Endothelial cell (in vitro differentiated cells): ENCODE measurements around the gene RAPGEF1. TPM values are rescaled to one million over a fixed set of nuclear protein-coding genes. Genes with fewer than 3 reads are reported as not detected.

Experiments
- DNase-seq: peaks from one replicate; pipeline ENCODE4 v3.0.0; 2021; ENCODE audit warnings: low spot score
- H3K27ac Mint-ChIP-seq: one replicate; pipeline ENCODE4 v1.8.0; 2021; ENCODE audit warnings: mixed read lengths, inconsistent platforms; ENCODE audit not compliant: unreplicated experiment
- H3K27me3 Mint-ChIP-seq: one replicate; pipeline ENCODE4 v1.8.0; 2021; ENCODE audit warnings: mild to moderate bottlenecking, moderate library complexity, mixed read lengths, inconsistent platforms; ENCODE audit not compliant: unreplicated experiment
- H3K36me3 Mint-ChIP-seq: one replicate; pipeline ENCODE4 v1.8.0; 2021; ENCODE audit warnings: mild to moderate bottlenecking, low read depth, mixed read lengths, inconsistent platforms; ENCODE audit not compliant: unreplicated experiment
- H3K4me1 Mint-ChIP-seq: one replicate; pipeline ENCODE4 v1.8.0; 2021; ENCODE audit warnings: mild to moderate bottlenecking, mixed read lengths, inconsistent platforms; ENCODE audit not compliant: unreplicated experiment
- H3K4me3 Mint-ChIP-seq: one replicate; pipeline ENCODE4 v1.8.0; 2021; ENCODE audit warnings: mild to moderate bottlenecking, mixed read lengths, inconsistent platforms; ENCODE audit not compliant: unreplicated experiment
- H3K9me3 Mint-ChIP-seq: one replicate; pipeline ENCODE4 v1.8.0; 2021; ENCODE audit warnings: mixed read lengths, inconsistent platforms; ENCODE audit not compliant: unreplicated experiment
- CTCF ChIP-seq: fragments of 200-600 bp; sonication (generic); IDR thresholded peaks from one replicate; pipeline ENCODE4 v1.5.0; 2021; ENCODE audit warnings: antibody characterized with exemption; ENCODE audit not compliant: unreplicated experiment
- total RNA-seq: library from RNA; stranded (reverse); fragmentation: NEBNext Ultra II Directional; extraction: Animal tissue kit (Norgen Biotek cat#: 25700); gene quantifications from one replicate; pipeline ENCODE4 v1.2.1, GENCODE V29; 2021; ENCODE audit not compliant: unreplicated experiment

RAPGEF1 gene
- total RNA-seq, 1 donor from 2014 or later, result 226 TPM

- H3K27ac Mint-ChIP-seq, result peak overlapping the region; percentile 53
- H3K4me3 Mint-ChIP-seq, result peak overlapping the region; percentile 33
- peaks cover 64% of the 10 kb centered on the region for H3K4me1 Mint-ChIP-seq
These were observed 19.5 kb downstream of the RAPGEF1 start for GRCh38 chr9:131720330-131720729.

GRCh38 chr9:131719262-131719908 is 20.5 kb downstream of the RAPGEF1 start:
- no peak for DNase-seq
- Mint-ChIP-seq H3K27me3 (peaks cover 12% of the 10 kb centered on the region), H3K36me3 (peaks cover 38% of the 10 kb centered on the region), H3K9me3 (no peaks in the 10 kb centered on the region), H3K4me1 (peaks cover 64% of the 10 kb centered on the region), H3K27ac (no peak overlapping the region), H3K4me3 (no peak overlapping the region)
- TF ChIP-seq CTCF, result no peak

More at GRCh38 chr9:131720330-131720729, 19.5 kb downstream of the RAPGEF1 start:
- H3K27me3 Mint-ChIP-seq, result peaks cover 12% of the 10 kb centered on the region
- no peak for TF ChIP-seq CTCF
- H3K36me3 Mint-ChIP-seq, result peaks cover 32% of the 10 kb centered on the region
- no peaks in the 10 kb centered on the region for H3K9me3 Mint-ChIP-seq
- DNase-seq, result no peak

GRCh38 chr9:131717719-131718460 is 22.0 kb downstream of the RAPGEF1 start:
- DNase-seq, result no peak
- peaks cover 72% of the 10 kb centered on the region for H3K4me1 Mint-ChIP-seq
- no peak overlapping the region for H3K4me3 Mint-ChIP-seq
- TF ChIP-seq CTCF, result no peak
- no peaks in the 10 kb centered on the region for H3K9me3 Mint-ChIP-seq
- H3K27me3 Mint-ChIP-seq, result peaks cover 9% of the 10 kb centered on the region
- H3K27ac Mint-ChIP-seq, result peak overlapping the region; percentile 62
- peaks cover 38% of the 10 kb centered on the region for H3K36me3 Mint-ChIP-seq

- H3K27ac Mint-ChIP-seq, result peak overlapping the region; percentile 99
- H3K9me3 Mint-ChIP-seq, result no peaks in the 10 kb centered on the region
- peak overlapping the region; percentile 69 for H3K4me3 Mint-ChIP-seq
- peaks cover 85% of the 10 kb centered on the region for H3K4me1 Mint-ChIP-seq
- peaks cover 6% of the 10 kb centered on the region for H3K27me3 Mint-ChIP-seq
- H3K36me3 Mint-ChIP-seq, result peaks cover 33% of the 10 kb centered on the region
- no peak for DNase-seq
- no peak for TF ChIP-seq CTCF
These were observed 24.0 kb downstream of the RAPGEF1 start for GRCh38 chr9:131715906-131716305.

GRCh38 chr9:131714821-131715220 is 25.1 kb downstream of the RAPGEF1 start:
- Mint-ChIP-seq H3K36me3 (peaks cover 24% of the 10 kb centered on the region), H3K27ac (peak overlapping the region; percentile 99), H3K4me1 (peaks cover 82% of the 10 kb centered on the region), H3K27me3 (peaks cover 4% of the 10 kb centered on the region), H3K4me3 (peak overlapping the region; percentile 29), H3K9me3 (no peaks in the 10 kb centered on the region)
- DNase-seq, result no peak
- no peak for TF ChIP-seq CTCF
